Frontal cortex (tissue), 4 donors: ENCODE results near the gene FERMT3. TPM values are rescaled to one million over a fixed set of nuclear protein-coding genes. Genes with fewer than 3 reads are reported as not detected.

Source experiments
- DNase-seq, 2 donors: peaks; one replicate each; pipeline ENCODE4 v3.0.0; 2012; ENCODE audit warnings: low spot score in 2 of 2
- FAIRE-seq: peaks from 2 replicates; lab custom pipeline; 2012; peaks lifted over from hg19 to GRCh38; lab: Jason Lieb, UNC
- total RNA-seq: library from RNA; depleted of rRNA; stranded (reverse); fragments of >200 nt; gene quantifications from one replicate; pipeline ENCODE4 v1.2.3, GENCODE V29; 2014
- donor health status: control.
- donor health status: control.
- donor health status: control.

FERMT3 gene
- total RNA-seq, 1 donor from 2014 or later, result 0.41 TPM

GRCh38 chr11:64218628-64219353, 12.3 kb downstream of the FERMT3 start:
- DNase-seq (no peak), FAIRE-seq (no peak)

- DNase-seq (no peak), FAIRE-seq (no peak)
These were observed 12.8 kb downstream of the FERMT3 start for GRCh38 chr11:64219354-64219684.

GRCh38 chr11:64219755-64220154, 13.2 kb downstream of the FERMT3 start:
- no peak for DNase-seq
- no peak for FAIRE-seq

GRCh38 chr11:64220271-64220670, 13.8 kb downstream of the FERMT3 start:
- DNase-seq (no peak), FAIRE-seq (no peak)

GRCh38 chr11:64220798-64221197, 14.3 kb downstream of the FERMT3 start:
- DNase-seq (no peak), FAIRE-seq (no peak)

- DNase-seq (no peak), FAIRE-seq (no peak)
These were observed 16.1 kb downstream of the FERMT3 start for GRCh38 chr11:64222651-64223000.

GRCh38 chr11:64223001-64223651, 16.6 kb downstream of the FERMT3 start:
- DNase-seq, result no peak
- no peak for FAIRE-seq

GRCh38 chr11:64224151-64224890, 17.8 kb downstream of the FERMT3 start:
- FAIRE-seq (no peak), DNase-seq (no peak)

GRCh38 chr11:64224891-64225607, 18.5 kb downstream of the FERMT3 start:
- no peak for DNase-seq
- FAIRE-seq, result no peak

- DNase-seq, result peak; percentile 94 to 96
- FAIRE-seq, result no peak
These were observed 19.3 kb downstream of the FERMT3 start, which contains the start of the genes NUDT22 and TRPT1 for GRCh38 chr11:64225608-64226506. Gene NUDT22, plus strand, starts transcription at chr11:64226274. Its CDS starts 379 bp downstream, at chr11:64226653. Gene TRPT1, minus strand, starts transcription at chr11:64226186. Its CDS starts 326 bp downstream, at chr11:64225860.

GRCh38 chr11:64226507-64227051, 20.1 kb downstream of the FERMT3 start:
- FAIRE-seq (no peak), DNase-seq (peak in 1 of 2 donors; percentile 56)

- no peak for FAIRE-seq
- no peak for DNase-seq
These were observed 21.0 kb downstream of the FERMT3 start for GRCh38 chr11:64227405-64227956.

GRCh38 chr11:64229090-64229743, 22.7 kb downstream of the FERMT3 start:
- FAIRE-seq, result no peak
- no peak for DNase-seq

- FAIRE-seq, result no peak
- DNase-seq, result no peak
These were observed 23.2 kb downstream of the FERMT3 start for GRCh38 chr11:64229744-64230170.

- FAIRE-seq (no peak), DNase-seq (peak; percentile 87 to 90)
These were observed 23.9 kb downstream of the FERMT3 start, which contains the start of gene DNAJC4 for GRCh38 chr11:64230171-64230984. Gene DNAJC4, plus strand, starts transcription at chr11:64230548. Its CDS starts 307 bp downstream, at chr11:64230855.

GRCh38 chr11:64230985-64231365, 24.5 kb downstream of the FERMT3 start:
- DNase-seq (no peak), FAIRE-seq (no peak)

GRCh38 chr11:64231546-64231945, 25.0 kb downstream of the FERMT3 start:
- DNase-seq (no peak), FAIRE-seq (no peak)
